DOHH2 (cell line): ENCODE measurements around the gene RUNX2.
"Not testable (repeated sequence)": the region's sequence is repeated elsewhere in the genome, so short reads cannot be mapped to it uniquely, and the experiment has no call there.

Experiments
- EZH2phosphoT487 ChIP-seq: fragments of 200-600 bp; sonication (generic); IDR thresholded peaks from 2 replicates; pipeline ENCODE4 v1.6.1; 2017; ENCODE audit warnings: borderline replicate concordance, mild to moderate bottlenecking, antibody characterized with exemption, low read length, moderate library complexity, mixed read lengths
- TF ChIP-seq, protein P1 (sequence below): fragments of 200-600 bp; sonication (generic); IDR thresholded peaks from one replicate; pipeline ENCODE4 v1.5.1; 2014; ENCODE audit warnings: antibody characterized with exemption, mild to moderate bottlenecking, low read depth, low read length; ENCODE audit not compliant: poor library complexity, severe bottlenecking

DNA sequence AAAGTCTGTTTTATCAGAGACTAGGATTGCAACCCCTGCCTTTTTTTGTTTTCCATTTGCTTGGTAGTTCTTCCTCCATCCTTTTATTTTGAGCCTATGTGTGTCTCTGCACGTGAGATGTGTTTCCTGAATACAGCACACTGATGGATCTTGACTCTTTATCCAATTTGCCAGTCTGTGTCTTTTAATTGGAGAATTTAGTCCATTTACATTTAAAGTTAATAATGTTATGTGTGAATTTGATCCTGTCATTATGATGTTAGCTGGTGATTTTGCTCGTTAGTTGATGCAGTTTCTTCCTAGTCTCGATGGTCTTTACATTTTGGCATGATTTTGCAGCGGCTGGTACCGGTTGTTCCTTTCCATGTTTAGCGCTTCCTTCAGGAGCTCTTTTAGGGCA lies 345.0 kb downstream of the RUNX2 start:
- TF ChIP-seq, protein P1, sequence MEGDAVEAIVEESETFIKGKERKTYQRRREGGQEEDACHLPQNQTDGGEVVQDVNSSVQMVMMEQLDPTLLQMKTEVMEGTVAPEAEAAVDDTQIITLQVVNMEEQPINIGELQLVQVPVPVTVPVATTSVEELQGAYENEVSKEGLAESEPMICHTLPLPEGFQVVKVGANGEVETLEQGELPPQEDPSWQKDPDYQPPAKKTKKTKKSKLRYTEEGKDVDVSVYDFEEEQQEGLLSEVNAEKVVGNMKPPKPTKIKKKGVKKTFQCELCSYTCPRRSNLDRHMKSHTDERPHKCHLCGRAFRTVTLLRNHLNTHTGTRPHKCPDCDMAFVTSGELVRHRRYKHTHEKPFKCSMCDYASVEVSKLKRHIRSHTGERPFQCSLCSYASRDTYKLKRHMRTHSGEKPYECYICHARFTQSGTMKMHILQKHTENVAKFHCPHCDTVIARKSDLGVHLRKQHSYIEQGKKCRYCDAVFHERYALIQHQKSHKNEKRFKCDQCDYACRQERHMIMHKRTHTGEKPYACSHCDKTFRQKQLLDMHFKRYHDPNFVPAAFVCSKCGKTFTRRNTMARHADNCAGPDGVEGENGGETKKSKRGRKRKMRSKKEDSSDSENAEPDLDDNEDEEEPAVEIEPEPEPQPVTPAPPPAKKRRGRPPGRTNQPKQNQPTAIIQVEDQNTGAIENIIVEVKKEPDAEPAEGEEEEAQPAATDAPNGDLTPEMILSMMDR, result not testable (repeated sequence)
- TF ChIP-seq EZH2phosphoT487, result not testable (repeated sequence)
